HepG2 (cell line): ENCODE results near the gene ANO1. TPM values are rescaled to one million over a fixed set of nuclear protein-coding genes. Genes with fewer than 3 reads are reported as not detected.
A peak's percentile ranks its signal among the peaks of the same experiment; 100 is the strongest.

Experiments used
- ATAC-seq: fragments of 200-7000 bp; cut with Tn5 transposase; 3 replicates; pipeline ENCODE4 v1.9.1; 2020; ENCODE audit warnings: mild to moderate bottlenecking, moderate library complexity
- BruUV-seq: library from RNA; stranded (reverse); fragments of 400-500 nt; replicated peaks from 2 replicates; lab custom pipeline; 2021; lab: Mats Ljungman, UMichigan
- CTCF ChIA-PET: fragments of 300-600 bp; formaldehyde crosslinking; extraction: SDS; loops from one replicate; lab custom pipeline; 2021; ENCODE audit warnings: low total read pairs, inconsistent platforms, low intra/inter-chr PET ratio; lab: Yijun Ruan, JAX
- POLR2A ChIA-PET: fragments of 350-600 bp; sonication (Branson Sonifier 250); formaldehyde crosslinking; loops from one replicate; lab custom pipeline; 2020; ENCODE audit warnings: antibody characterized with exemption, inconsistent platforms; lab: Yijun Ruan, JAX
- DNase-seq: peaks from one replicate; pipeline ENCODE4 v3.0.0-alpha.2; 2015; ENCODE audit warnings: low spot score
- FAIRE-seq: peaks from 3 replicates; lab custom pipeline; 2011; peaks lifted over from hg19 to GRCh38; lab: Jason Lieb, UNC
- H2AFZ ChIP-seq: one replicate; pipeline ENCODE4 v1.6.1; 2011; ENCODE audit warnings: low read length, inconsistent platforms
- H3K27ac ChIP-seq: fragments of 300-600 bp; 3 replicates; pipeline ENCODE4 v1.8.0; 2011; ENCODE audit warnings: mixed run types, mild to moderate bottlenecking, mixed read lengths, low read length, inconsistent platforms; ENCODE audit not compliant: insufficient read depth; ENCODE audit errors: extremely low read length
- H3K27me3 ChIP-seq, 2 experiments: fragments of 200-600 bp in 1 of 2; 2 replicates in 1 of 2; 3 replicates in 1 of 2; pipeline versions ENCODE4 v1.6.0 to v1.8.0; 2011; ENCODE audit warnings: low read length in 2 of 2, mild to moderate bottlenecking in 2 of 2, moderate library complexity in 2 of 2, inconsistent platforms in 1 of 2; ENCODE audit not compliant: insufficient read depth in 2 of 2, control insufficient read depth in 1 of 2
- H3K36me3 ChIP-seq, 2 experiments: fragments of 200-600 bp in 1 of 2; replicated peaks in 1 of 2; 2 replicates in 1 of 2; 3 replicates in 1 of 2; pipeline versions ENCODE4 v1.5.1 to v1.8.0; 2011; ENCODE audit warnings: low read length in 2 of 2, inconsistent platforms in 1 of 2; ENCODE audit not compliant: insufficient read depth in 2 of 2, control insufficient read depth in 1 of 2
- H3K4me1 ChIP-seq: 2 replicates; pipeline ENCODE4 v1.5.1; 2012; ENCODE audit warnings: low read length, inconsistent platforms; ENCODE audit not compliant: insufficient read depth
- H3K4me2 ChIP-seq: 2 replicates; pipeline ENCODE4 v1.6.0; 2011; ENCODE audit warnings: low read depth, low read length, inconsistent platforms
- H3K4me3 ChIP-seq, 3 experiments: fragments of 200-600 bp in 1 of 3; sonication (generic), shearing (Covaris generic) in 1 of 3; replicated peaks in 1 of 3; 2 replicates each; pipeline ENCODE4 v1.5.1; 2011 to 2016; ENCODE audit warnings: low read length in 3 of 3, inconsistent platforms in 2 of 3, low read depth in 2 of 3, mild to moderate bottlenecking in 2 of 3, control low read depth in 1 of 3, mixed read lengths in 1 of 3; ENCODE audit not compliant: insufficient read depth in 1 of 3
- H3K79me2 ChIP-seq: one replicate; pipeline ENCODE4 v1.6.1; 2011; ENCODE audit warnings: low read length, inconsistent platforms; ENCODE audit not compliant: insufficient read depth
- H3K9ac ChIP-seq: 2 replicates; pipeline ENCODE4 v1.6.0; 2011; ENCODE audit warnings: mild to moderate bottlenecking, low read depth, low read length, inconsistent platforms; ENCODE audit not compliant: insufficient read depth
- H3K9me3 ChIP-seq: 2 replicates; pipeline ENCODE4 v1.5.1; 2012; ENCODE audit warnings: mild to moderate bottlenecking, low read length
- H4K20me1 ChIP-seq: 2 replicates; pipeline ENCODE4 v1.6.0; 2011; ENCODE audit warnings: inconsistent platforms, mild to moderate bottlenecking, low read length, moderate library complexity; ENCODE audit not compliant: insufficient read depth
- REPIN1 ChIP-seq: sonication (generic); formaldehyde crosslinking; IDR thresholded peaks from 2 replicates; pipeline ENCODE4 v1.8.0; 2022; ENCODE audit warnings: missing genetic modification reagents, low read depth, mild to moderate bottlenecking, borderline replicate concordance
- ZNF512B ChIP-seq: sonication (generic); formaldehyde crosslinking; IDR thresholded peaks from 2 replicates; pipeline ENCODE4 v1.5.1; 2020; ENCODE audit warnings: missing genetic modification reagents, mild to moderate bottlenecking, borderline replicate concordance
- ZNF562 ChIP-seq: sonication (generic); formaldehyde crosslinking; IDR thresholded peaks from 2 replicates; pipeline ENCODE4 v1.8.0; 2022; ENCODE audit warnings: missing genetic modification reagents, borderline replicate concordance
- ZNF609 ChIP-seq: sonication (generic); formaldehyde crosslinking; IDR thresholded peaks from 2 replicates; pipeline ENCODE4 v1.4.0; 2020; ENCODE audit warnings: mild to moderate bottlenecking, missing genetic modification reagents, borderline replicate concordance
- ZNF629 ChIP-seq: sonication (generic); formaldehyde crosslinking; conservative IDR thresholded peaks from 2 replicates; pipeline ENCODE4 v1.5.0; 2020; ENCODE audit warnings: missing genetic modification reagents
- WGBS: methylation state at CpG from one replicate; pipeline ENCODE4 v1.1.6; 2017; ENCODE audit warnings: low lambda C conversion rate; 5-methylcytosine and 5-hydroxymethylcytosine counted together
- in situ Hi-C: cut with HindIII; loops from 2 replicates; pipeline ENCODE4 v1.10.0; 2017; ENCODE audit warnings: low pct_unique_long_range_greater_than_20kb; ENCODE audit not compliant: extremely low pct_ligation_motif_present
- intact Hi-C: fragments of 100-400 bp; cut with micrococcal nuclease; formaldehyde crosslinking; loops from one replicate; pipeline ENCODE4 v1.10.0; 2022; ENCODE audit not compliant: unreplicated experiment
- polyA plus RNA-seq, 8 experiments: library from polyadenylated mRNA; depleted of rRNA in 3 of 8; stranded (reverse) in 7 of 8; unstranded in 1 of 8; fragments of >200 nt; fragmentation: Illumina TruSeq in 4 of 8; extraction: Trizol in 4 of 8; gene quantifications; 2 replicates each; pipeline versions ENCODE4 v1.2.1 to v1.2.3, GENCODE V29; 2011 to 2016; ENCODE audit warnings: low read depth in 4 of 8, missing spikeins in 1 of 8, mixed read lengths in 1 of 8; ENCODE audit not compliant: insufficient read depth in 1 of 8
- total RNA-seq, 5 experiments: library from RNA; depleted of rRNA; stranded (reverse); fragments of >200 nt; fragmentation: Illumina TruSeq; extraction: Trizol; gene quantifications; 2 replicates each; pipeline ENCODE4 v1.2.3, GENCODE V29; 2016; ENCODE audit warnings: low read depth in 1 of 5

Gene ANO1
- total and polyA plus RNA-seq, 2 of the 13 experiments (the other 11 are each of a cell fraction or from before 2014, with no cell fraction given), result not detected

- no peak for TF ChIP-seq ZNF512B (CRISPR knock-in tag)
- no peak for TF ChIP-seq ZNF562 (CRISPR knock-in tag)
- TF ChIP-seq ZNF609 (CRISPR knock-in tag), result no peak
These were observed 17.4 kb upstream of the ANO1 start (continued) for GRCh38 chr11:70060611-70061293.

- 36% methylated on average over 1 of the region's 1 CpG for WGBS
- intact Hi-C loops, result no loop called here
- H3K27ac ChIP-seq, result no peak overlapping the region
- ATAC-seq (no peak), FAIRE-seq (no peak), DNase-seq (no peak)
- peaks cover 2 to 48% of the 10 kb centered on the region in 2 experiments; a peak in 4 of 5 replicates for H3K27me3 ChIP-seq
- POLR2A ChIA-PET, result no interaction called here
- no peaks in the 10 kb centered on the region for H3K9me3 ChIP-seq
- TF ChIP-seq ZNF629 (CRISPR knock-in tag), result 0 out of 2 replicates have a peak, but pooled peaks have one; percentile 24
- no peak for TF ChIP-seq REPIN1 (CRISPR knock-in tag)
- CTCF ChIA-PET, result no interaction called here
- no TSS peak for BruUV-seq
- no peaks in the 10 kb centered on the region for H4K20me1 ChIP-seq
- H2AFZ ChIP-seq, result no peak overlapping the region
- H3K9ac ChIP-seq, result no peak overlapping the region
- no peaks in the 10 kb centered on the region for H3K4me1 ChIP-seq
- H3K79me2 ChIP-seq, result no peaks in the 10 kb centered on the region
- no peaks in the 10 kb centered on the region for H3K36me3 ChIP-seq
- no peak overlapping the region for H3K4me2 ChIP-seq
- in situ Hi-C loops, result no loop called here
- no peak overlapping the region for H3K4me3 ChIP-seq
These were observed 16.4 kb upstream of the ANO1 start for GRCh38 chr11:70061734-70062133.
